ENCODE data around the gene DEK. TPM values are rescaled to one million over a fixed set of nuclear protein-coding genes. Genes with fewer than 3 reads are reported as not detected.

DEK gene
- total RNA-seq, 6 experiments from 2014 or later: 17.8 to 49.2 (median 27.1) TPM

DNA sequence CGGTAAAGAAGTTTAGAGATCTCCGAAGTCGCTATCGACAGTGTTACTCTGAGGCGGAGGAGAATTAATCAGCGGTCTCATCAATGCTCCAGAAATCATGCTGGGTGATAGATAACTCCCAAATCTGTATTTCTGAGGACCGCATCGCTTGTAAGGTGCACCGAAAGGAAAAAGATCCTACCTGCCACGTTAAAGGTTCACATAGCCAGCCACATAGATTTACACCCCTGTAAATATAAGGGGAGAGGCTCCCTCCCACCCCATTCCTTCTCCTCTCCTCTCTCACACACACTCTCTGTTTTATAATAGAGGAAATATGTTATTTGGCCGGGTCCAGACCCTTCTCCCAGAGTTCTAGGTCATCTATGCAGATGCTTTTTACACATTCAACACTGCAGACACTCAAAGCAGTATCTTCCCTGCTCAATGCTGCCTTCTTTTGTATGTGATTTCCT, 620 bp upstream of the DEK start:
- H3K4me3 ChIP-seq: peak overlapping the region; percentile 83 to 87 (median 84)
- no peaks in the 10 kb centered on the region for H3K36me3 ChIP-seq
- no peaks in the 10 kb centered on the region for H3K9me3 ChIP-seq
- intact Hi-C loops (cut with DNase I): no loop called here
- DNase-seq: no peak
- peak overlapping the region; percentile 93 to 96 (median 94) for H3K27ac ChIP-seq
- peak in 1 of 4 donors; percentile 2 for ATAC-seq
- peaks cover 0 to 9% (median 2%) of the 10 kb centered on the region in 4 donors for H3K4me1 ChIP-seq
- no peaks in the 10 kb centered on the region for H3K27me3 ChIP-seq
- no peak for TF ChIP-seq POLR2A (IDR thresholded peaks at IDR 0.05)
- TF ChIP-seq, protein P1, sequence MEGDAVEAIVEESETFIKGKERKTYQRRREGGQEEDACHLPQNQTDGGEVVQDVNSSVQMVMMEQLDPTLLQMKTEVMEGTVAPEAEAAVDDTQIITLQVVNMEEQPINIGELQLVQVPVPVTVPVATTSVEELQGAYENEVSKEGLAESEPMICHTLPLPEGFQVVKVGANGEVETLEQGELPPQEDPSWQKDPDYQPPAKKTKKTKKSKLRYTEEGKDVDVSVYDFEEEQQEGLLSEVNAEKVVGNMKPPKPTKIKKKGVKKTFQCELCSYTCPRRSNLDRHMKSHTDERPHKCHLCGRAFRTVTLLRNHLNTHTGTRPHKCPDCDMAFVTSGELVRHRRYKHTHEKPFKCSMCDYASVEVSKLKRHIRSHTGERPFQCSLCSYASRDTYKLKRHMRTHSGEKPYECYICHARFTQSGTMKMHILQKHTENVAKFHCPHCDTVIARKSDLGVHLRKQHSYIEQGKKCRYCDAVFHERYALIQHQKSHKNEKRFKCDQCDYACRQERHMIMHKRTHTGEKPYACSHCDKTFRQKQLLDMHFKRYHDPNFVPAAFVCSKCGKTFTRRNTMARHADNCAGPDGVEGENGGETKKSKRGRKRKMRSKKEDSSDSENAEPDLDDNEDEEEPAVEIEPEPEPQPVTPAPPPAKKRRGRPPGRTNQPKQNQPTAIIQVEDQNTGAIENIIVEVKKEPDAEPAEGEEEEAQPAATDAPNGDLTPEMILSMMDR (IDR thresholded peaks at IDR 0.05): no peak
- WGBS (ENCODE audit: insufficient coverage, low coverage, low lambda C conversion rate, missing lambda C conversion rate): 1% methylated on average over 11 of the region's 11 CpGs

DNA sequence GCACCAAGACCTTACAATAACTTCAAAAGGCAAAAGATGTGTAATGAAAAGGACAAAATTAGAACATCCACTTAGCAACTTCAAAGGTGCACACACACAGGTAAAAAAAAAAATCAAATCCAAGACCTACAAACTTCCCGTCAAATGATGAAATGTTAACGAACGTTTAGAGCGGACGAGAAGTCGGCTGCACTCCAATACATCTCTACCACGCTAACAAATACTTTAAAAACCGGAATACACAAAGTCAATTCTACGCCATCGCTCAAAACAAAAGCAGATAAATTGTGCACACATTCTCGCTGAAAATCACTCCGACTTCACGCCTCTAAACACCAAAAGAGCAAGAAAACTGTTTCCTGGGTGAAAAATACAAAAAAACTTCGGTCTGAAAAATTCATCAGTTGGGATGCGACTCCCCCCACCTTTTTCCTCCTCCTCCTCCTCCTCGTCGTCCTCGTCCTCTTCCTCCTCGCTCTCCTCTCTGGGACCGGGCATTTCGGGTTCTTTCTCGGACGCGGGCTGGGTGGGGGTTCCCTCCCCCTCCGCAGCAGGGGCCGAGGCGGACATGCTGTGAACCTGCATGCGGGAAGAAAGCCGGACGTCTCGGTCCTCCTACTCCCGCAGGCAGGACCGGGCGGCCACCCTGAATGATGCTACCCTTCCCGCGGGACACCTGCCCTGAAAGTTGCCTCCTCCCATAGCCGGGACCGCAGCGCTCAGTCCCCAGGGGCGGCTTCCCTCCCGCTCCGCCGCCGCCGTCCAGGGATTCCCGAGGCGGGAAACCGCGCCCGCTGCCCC, 712 bp downstream of the DEK start:
- ATAC-seq (peak in 1 of 4 donors; percentile 28), DNase-seq (peak in 2 of 3 donors; percentile 52 to 81)
- peak overlapping the region; percentile 83 to 87 (median 84) for H3K4me3 ChIP-seq
- H3K27ac ChIP-seq: peak overlapping the region; percentile 93 to 96 (median 94)
- no peaks in the 10 kb centered on the region for H3K36me3 ChIP-seq
- TF ChIP-seq POLR2A (IDR thresholded peaks at IDR 0.05): no peak
- TF ChIP-seq, protein P1 (IDR thresholded peaks at IDR 0.05): no peak
- H3K9me3 ChIP-seq: no peaks in the 10 kb centered on the region
- no peaks in the 10 kb centered on the region for H3K27me3 ChIP-seq
- intact Hi-C loops (cut with DNase I): no loop called here
- peaks cover 0 to 9% (median 2%) of the 10 kb centered on the region in 4 donors for H3K4me1 ChIP-seq
- under 1% methylated on average over 28 of the region's 50 CpGs for WGBS (ENCODE audit: insufficient coverage, low coverage, low lambda C conversion rate, missing lambda C conversion rate)

DNA sequence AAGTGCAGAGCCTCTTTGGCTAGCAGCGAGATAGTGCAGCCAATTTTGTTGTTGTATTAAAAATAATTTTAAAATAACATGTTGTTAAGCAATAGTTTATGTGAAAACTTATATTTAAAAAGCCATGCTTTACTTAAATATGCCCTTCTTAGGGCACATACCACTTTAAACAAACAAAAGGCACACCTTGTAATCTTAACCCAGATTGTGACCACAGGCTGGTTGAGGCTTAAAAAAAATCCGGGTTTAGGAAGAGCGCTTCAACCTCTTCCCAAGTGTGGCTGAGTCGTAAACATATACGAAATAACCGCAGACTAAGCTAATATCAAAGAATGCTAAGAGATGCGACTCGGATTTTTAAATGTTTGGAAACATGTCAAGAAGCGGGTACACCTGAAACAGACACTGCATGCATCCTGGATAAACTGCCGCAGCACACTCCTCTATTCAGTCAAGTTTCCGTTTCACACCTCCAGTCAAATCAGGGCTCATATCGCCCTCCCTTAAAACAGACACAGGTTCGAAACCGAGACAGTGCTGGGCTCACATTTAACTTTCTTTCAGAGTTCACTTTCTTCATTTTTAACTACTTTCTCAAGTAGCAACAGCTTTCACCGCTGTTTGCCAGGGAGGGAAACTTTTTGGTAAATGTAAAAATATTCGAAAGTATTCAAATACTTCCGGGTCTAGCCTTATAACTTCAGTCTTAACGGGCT, 1.5 kb downstream of the DEK start:
- H3K4me1 ChIP-seq: peaks cover 0 to 9% (median 2%) of the 10 kb centered on the region in 4 donors
- intact Hi-C loops (cut with DNase I): no loop called here
- peak in 1 of 4 donors; percentile 9 for ATAC-seq
- H3K36me3 ChIP-seq: peaks cover 0 to under 1% (median 0%) of the 10 kb centered on the region in 4 donors
- no peak for DNase-seq
- 7% methylated on average over 18 of the region's 18 CpGs for WGBS (ENCODE audit: insufficient coverage, low coverage, low lambda C conversion rate, missing lambda C conversion rate)
- H3K9me3 ChIP-seq: no peaks in the 10 kb centered on the region
- TF ChIP-seq, protein P1 (IDR thresholded peaks at IDR 0.05): no peak
- peak overlapping the region; percentile 83 to 87 (median 84) for H3K4me3 ChIP-seq
- H3K27me3 ChIP-seq: no peaks in the 10 kb centered on the region
- H3K27ac ChIP-seq: peak overlapping the region in 2 of 3 donors; percentile 93 to 96

DNA sequence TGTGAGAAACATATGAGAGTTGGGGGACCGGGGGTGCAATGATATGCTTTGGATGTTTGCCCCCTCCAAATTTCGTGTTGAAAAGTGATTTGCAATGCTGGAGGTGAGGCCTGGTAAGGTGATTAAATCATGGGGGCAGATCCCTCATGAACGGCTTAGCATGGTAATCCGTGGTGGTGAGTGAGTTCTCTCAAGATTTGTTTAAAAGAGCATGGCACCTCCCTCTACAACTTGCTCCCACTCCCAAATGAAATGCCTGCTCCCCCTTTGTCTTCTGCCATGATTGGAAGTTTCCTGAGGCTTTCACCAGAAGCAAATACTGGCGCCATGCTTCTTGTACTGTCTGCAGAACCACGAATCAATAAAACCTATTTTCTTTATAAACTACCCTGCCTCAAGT, 2.5 kb downstream of the DEK start:
- Histone ChIP-seq H3K4me3 (no peak overlapping the region), H3K36me3 (peaks cover 0 to 9% (median 1%) of the 10 kb centered on the region in 4 donors), H3K27ac (no peak overlapping the region), H3K9me3 (no peaks in the 10 kb centered on the region), H3K4me1 (peaks cover 0 to 9% (median 2%) of the 10 kb centered on the region in 4 donors), H3K27me3 (no peaks in the 10 kb centered on the region)
- DNase-seq (no peak), ATAC-seq (no peak)
- intact Hi-C loops (cut with DNase I): no loop called here
- WGBS (ENCODE audit: insufficient coverage, low coverage, low lambda C conversion rate, missing lambda C conversion rate): 80% methylated on average over 6 of the region's 6 CpGs
- no peak for TF ChIP-seq POLR2A (IDR thresholded peaks at IDR 0.05)
- TF ChIP-seq, protein P1 (IDR thresholded peaks at IDR 0.05): no peak
